KMS-11 (cell line): ENCODE measurements around the gene SLC6A4.

ENCODE experiments used
- H2AFZ ChIP-seq: fragments of 200-600 bp; sonication (generic); 2 replicates; pipeline ENCODE4 v1.6.1; 2016; ENCODE audit warnings: antibody characterized with exemption, mixed run types, low read depth
- H3K27ac ChIP-seq: fragments of 200-600 bp; sonication (generic); 2 replicates; pipeline ENCODE4 v1.6.1; 2016; ENCODE audit warnings: mild to moderate bottlenecking, mixed run types
- H3K27me3 ChIP-seq: fragments of 200-600 bp; sonication (generic); 2 replicates; pipeline ENCODE4 v1.6.1; 2017; ENCODE audit warnings: mild to moderate bottlenecking, low read depth, mixed run types, moderate library complexity; ENCODE audit not compliant: insufficient read depth
- H3K36me3 ChIP-seq: fragments of 200-600 bp; sonication (generic); 2 replicates; pipeline ENCODE4 v1.6.1; 2017; ENCODE audit warnings: mild to moderate bottlenecking, mixed run types; ENCODE audit not compliant: insufficient read depth
- H3K4me1 ChIP-seq: fragments of 200-600 bp; sonication (generic); 2 replicates; pipeline ENCODE4 v1.6.1; 2016; ENCODE audit warnings: mild to moderate bottlenecking, low read depth, mixed run types; ENCODE audit not compliant: poor library complexity, severe bottlenecking
- H3K4me2 ChIP-seq: fragments of 200-600 bp; sonication (generic); 2 replicates; pipeline ENCODE4 v1.7.0; 2016; ENCODE audit warnings: mild to moderate bottlenecking, mixed run types
- H3K4me3 ChIP-seq: fragments of 200-600 bp; sonication (generic); IDR thresholded peaks from 2 replicates; pipeline ENCODE4 v1.6.1; 2017; ENCODE audit warnings: low read depth, low read length, mixed read lengths; ENCODE audit not compliant: insufficient read depth
- H3K79me2 ChIP-seq: fragments of 200-600 bp; sonication (generic); 2 replicates; pipeline ENCODE4 v1.6.1; 2016; ENCODE audit warnings: low read depth, mixed run types; ENCODE audit not compliant: insufficient read depth
- H3K9ac ChIP-seq: fragments of 200-600 bp; sonication (generic); 2 replicates; pipeline ENCODE4 v1.6.1; 2016; ENCODE audit warnings: mild to moderate bottlenecking, mixed run types
- H4K20me1 ChIP-seq: fragments of 200-600 bp; sonication (generic); 2 replicates; pipeline ENCODE4 v1.6.1; 2016; ENCODE audit warnings: mild to moderate bottlenecking, mixed run types; ENCODE audit not compliant: insufficient read depth
- TF ChIP-seq, protein P1 (sequence below): fragments of 200-600 bp; sonication (generic); conservative IDR thresholded peaks from 2 replicates; pipeline ENCODE4 v1.6.1; 2017; ENCODE audit warnings: low read depth, mild to moderate bottlenecking, antibody characterized with exemption, low read length, moderate library complexity, mixed read lengths

Gene SLC6A4

DNA sequence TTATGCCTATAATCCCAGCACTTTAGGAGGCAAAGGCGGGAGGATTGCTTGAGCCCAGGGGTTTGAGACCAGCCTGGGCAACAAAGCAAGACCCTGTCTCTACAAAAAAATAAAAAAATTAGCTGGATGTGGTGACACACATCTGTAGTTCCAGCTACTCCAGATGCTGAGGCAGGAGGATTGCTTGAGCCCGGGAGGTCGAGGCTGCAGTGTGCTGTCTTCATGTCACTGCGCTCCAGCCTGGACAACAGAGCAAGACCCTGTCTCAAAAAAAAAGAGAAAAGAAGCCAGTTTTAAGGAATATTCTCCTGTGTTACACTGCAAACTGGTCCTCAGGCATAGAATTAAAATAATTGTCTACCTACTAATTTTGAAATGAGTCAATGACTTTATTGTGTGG, 71.0 kb downstream of the SLC6A4 start:
- H3K79me2 ChIP-seq, result peaks cover 11% of the 10 kb centered on the region; the same call in 1 of the 2 replicates
- no peaks in the 10 kb centered on the region for H3K27me3 ChIP-seq
- no peak overlapping the region for H3K9ac ChIP-seq
- H3K4me3 ChIP-seq, result no peak overlapping the region
- TF ChIP-seq, protein P1, sequence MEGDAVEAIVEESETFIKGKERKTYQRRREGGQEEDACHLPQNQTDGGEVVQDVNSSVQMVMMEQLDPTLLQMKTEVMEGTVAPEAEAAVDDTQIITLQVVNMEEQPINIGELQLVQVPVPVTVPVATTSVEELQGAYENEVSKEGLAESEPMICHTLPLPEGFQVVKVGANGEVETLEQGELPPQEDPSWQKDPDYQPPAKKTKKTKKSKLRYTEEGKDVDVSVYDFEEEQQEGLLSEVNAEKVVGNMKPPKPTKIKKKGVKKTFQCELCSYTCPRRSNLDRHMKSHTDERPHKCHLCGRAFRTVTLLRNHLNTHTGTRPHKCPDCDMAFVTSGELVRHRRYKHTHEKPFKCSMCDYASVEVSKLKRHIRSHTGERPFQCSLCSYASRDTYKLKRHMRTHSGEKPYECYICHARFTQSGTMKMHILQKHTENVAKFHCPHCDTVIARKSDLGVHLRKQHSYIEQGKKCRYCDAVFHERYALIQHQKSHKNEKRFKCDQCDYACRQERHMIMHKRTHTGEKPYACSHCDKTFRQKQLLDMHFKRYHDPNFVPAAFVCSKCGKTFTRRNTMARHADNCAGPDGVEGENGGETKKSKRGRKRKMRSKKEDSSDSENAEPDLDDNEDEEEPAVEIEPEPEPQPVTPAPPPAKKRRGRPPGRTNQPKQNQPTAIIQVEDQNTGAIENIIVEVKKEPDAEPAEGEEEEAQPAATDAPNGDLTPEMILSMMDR, result no peak
- no peak overlapping the region for H3K27ac ChIP-seq
- H3K4me1 ChIP-seq, result peaks cover 24% of the 10 kb centered on the region
- H2AFZ ChIP-seq, result no peak overlapping the region
- no peaks in the 10 kb centered on the region for H4K20me1 ChIP-seq
- H3K36me3 ChIP-seq, result no peaks in the 10 kb centered on the region
- H3K4me2 ChIP-seq, result no peak overlapping the region

DNA sequence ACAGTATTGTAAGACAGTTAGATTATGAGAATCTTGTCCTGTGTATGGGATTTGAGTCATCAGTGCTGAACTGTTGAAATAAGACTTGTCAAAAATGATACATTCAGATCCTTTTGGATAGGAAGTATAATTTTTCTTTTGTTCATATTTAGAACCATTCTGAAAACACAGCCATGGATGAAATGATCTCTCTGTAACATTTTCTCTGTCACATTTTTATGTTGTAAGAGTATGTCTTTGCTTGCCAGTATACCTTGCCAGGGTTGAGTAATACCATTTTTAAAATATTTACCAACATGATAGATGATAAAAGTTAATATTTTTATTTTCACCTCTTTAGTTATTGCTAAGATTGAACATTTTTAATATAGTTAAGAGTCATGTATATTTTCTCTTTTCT, 73.9 kb downstream of the SLC6A4 start:
- Histone ChIP-seq H3K4me1 (peaks cover 18% of the 10 kb centered on the region), H3K4me2 (no peak overlapping the region), H3K27ac (no peak overlapping the region), H3K9ac (no peak overlapping the region), H4K20me1 (no peaks in the 10 kb centered on the region), H2AFZ (no peak overlapping the region), H3K27me3 (no peaks in the 10 kb centered on the region), H3K4me3 (no peak overlapping the region), H3K36me3 (no peaks in the 10 kb centered on the region), H3K79me2 (peaks cover 33% of the 10 kb centered on the region; the same call in 1 of the 2 replicates)
- TF ChIP-seq, protein P1, result no peak

DNA sequence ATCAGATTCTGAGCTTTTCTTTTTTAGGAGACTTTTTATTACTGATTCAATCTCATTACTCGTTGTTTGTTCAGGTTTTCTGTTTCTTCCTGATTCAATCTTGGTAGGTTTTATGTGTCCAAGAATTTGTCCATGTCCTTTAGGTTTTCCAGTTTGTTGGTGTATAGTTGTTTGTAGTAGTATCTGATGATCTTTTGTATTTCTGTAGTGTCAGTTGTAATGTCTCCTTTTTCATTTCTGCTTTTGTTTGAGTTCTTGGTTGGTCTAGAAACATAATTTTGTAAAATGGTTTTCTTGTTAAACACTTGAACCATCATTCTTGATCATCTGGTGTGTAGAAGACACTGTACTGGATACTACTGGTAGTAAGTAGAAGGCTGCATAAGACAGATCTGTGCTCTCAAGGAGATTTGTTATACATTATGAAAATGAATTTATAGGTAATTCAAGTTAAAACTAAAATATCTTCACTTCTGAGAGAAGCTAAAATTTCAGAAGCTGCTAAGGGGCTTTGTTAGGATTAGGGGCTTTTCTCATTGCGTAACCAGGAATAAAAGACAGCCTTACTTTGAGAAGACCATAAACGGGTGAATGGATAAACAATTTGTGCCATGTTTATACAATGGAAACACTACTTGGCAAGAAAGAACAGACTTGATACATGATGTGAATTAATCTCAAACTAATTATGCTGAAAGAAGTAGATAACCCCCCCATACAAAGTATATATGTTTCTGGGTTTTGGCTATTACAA, 74.9 kb downstream of the SLC6A4 start:
- Histone ChIP-seq H4K20me1 (no peaks in the 10 kb centered on the region), H3K9ac (no peak overlapping the region), H3K4me3 (no peak overlapping the region), H3K4me1 (peaks cover 15% of the 10 kb centered on the region), H2AFZ (no peak overlapping the region), H3K4me2 (no peak overlapping the region), H3K27me3 (no peaks in the 10 kb centered on the region), H3K36me3 (no peaks in the 10 kb centered on the region), H3K27ac (no peak overlapping the region), H3K79me2 (peaks cover 34% of the 10 kb centered on the region; the same call in 1 of the 2 replicates)
- TF ChIP-seq, protein P1, result no peak

DNA sequence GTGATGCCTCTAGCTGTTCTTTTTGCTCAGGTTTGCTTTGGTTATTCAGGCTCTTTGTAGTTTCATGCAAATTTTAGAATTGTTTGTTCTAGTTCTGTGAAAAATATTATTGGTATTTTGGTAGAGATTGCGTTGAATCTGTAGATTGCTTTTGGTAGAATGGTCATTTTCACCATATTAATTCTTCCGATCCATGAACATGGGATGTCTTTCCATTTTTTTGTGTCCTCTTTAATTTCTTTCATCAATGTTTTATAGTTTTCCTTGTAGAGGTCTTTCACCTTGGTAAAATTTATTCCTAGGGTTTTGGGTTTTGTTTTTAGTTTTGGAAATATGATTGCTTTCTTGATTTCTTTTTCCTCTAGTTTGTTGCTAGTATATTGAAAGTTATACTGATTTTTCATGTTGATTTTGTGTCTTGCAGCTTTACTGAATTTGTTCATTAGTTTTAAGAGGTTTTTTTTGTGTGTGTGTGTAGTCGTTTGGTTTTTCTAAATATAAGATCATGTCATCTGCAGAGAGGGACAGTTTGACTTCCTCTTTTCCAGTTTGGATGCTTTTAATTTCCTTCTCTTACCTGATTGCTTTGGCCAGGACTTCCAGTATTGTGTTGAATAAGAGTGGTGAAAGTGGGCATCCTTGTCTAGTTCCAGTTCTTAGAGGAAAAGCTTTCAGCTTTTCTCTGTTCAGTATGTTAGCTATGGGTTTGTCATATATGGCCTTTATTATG, 76.4 kb downstream of the SLC6A4 start:
- H3K27me3 ChIP-seq, result no peaks in the 10 kb centered on the region
- H3K4me3 ChIP-seq, result no peak overlapping the region
- H3K27ac ChIP-seq, result no peak overlapping the region
- no peaks in the 10 kb centered on the region for H4K20me1 ChIP-seq
- no peak overlapping the region for H2AFZ ChIP-seq
- no peaks in the 10 kb centered on the region for H3K36me3 ChIP-seq
- H3K79me2 ChIP-seq, result peaks cover 39% of the 10 kb centered on the region; the same call in 1 of the 2 replicates
- TF ChIP-seq, protein P1, result no peak
- no peak overlapping the region for H3K4me2 ChIP-seq
- peaks cover 11% of the 10 kb centered on the region for H3K4me1 ChIP-seq
- no peak overlapping the region for H3K9ac ChIP-seq
